K562 (cell line): ENCODE data around the gene TECPR1.

Source experiments
- E2F6 ChIP-seq, 2 experiments: IDR thresholded peaks; 2 replicates each; pipeline ENCODE4 v1.6.1; 2011; ENCODE audit warnings: borderline replicate concordance in 1 of 2, control low read depth in 1 of 2, low read depth in 1 of 2, low read length in 1 of 2, mild to moderate bottlenecking in 1 of 2, mixed read lengths in 1 of 2, moderate library complexity in 1 of 2; ENCODE audit not compliant: insufficient read depth in 1 of 2, insufficient read length in 1 of 2, poor library complexity in 1 of 2, severe bottlenecking in 1 of 2; ENCODE audit errors: extremely low read depth in 1 of 2
- PTTG1 ChIP-seq: fragments of 450-650 bp; IDR thresholded peaks from 2 replicates; pipeline ENCODE4 v1.6.1; 2016; ENCODE audit warnings: low read depth, mild to moderate bottlenecking, missing genetic modification characterization, missing compliant biosample characterization
- RFX5 ChIP-seq: IDR thresholded peaks from 2 replicates; pipeline ENCODE4 v1.6.1; 2011; ENCODE audit warnings: low read depth, mild to moderate bottlenecking, improper control_type of control experiment, low read length
- SIN3A ChIP-seq, 2 experiments: fragments of 150-350 bp in 1 of 2; IDR thresholded peaks; 2 replicates each; pipeline ENCODE4 v1.6.1; 2011 to 2016; ENCODE audit warnings: borderline replicate concordance in 2 of 2, low read depth in 2 of 2, low read length in 2 of 2, mild to moderate bottlenecking in 2 of 2, moderate library complexity in 2 of 2; ENCODE audit not compliant: control insufficient read depth in 1 of 2
- TBL1XR1 ChIP-seq, 2 experiments: IDR thresholded peaks; 2 replicates each; pipeline ENCODE4 v1.6.1; 2012; ENCODE audit warnings: improper control_type of control experiment in 2 of 2, low read length in 2 of 2, mild to moderate bottlenecking in 1 of 2

- TF ChIP-seq PTTG1 (tag) (no peak), E2F6 (IDR thresholded peaks at IDR 0.05; ENCODE audit: borderline replicate concordance in 1 of 2, extremely low read depth in 1 of 2, insufficient read depth in 1 of 2, insufficient read length in 1 of 2, low read depth in 1 of 2, low read length in 1 of 2, poor library complexity in 1 of 2, severe bottlenecking in 1 of 2) (no peak), RFX5 (no peak), TBL1XR1 (IDR thresholded peaks at IDR 0.05; ENCODE audit: low read length in 2 of 2) (no peak), SIN3A (IDR thresholded peaks at IDR 0.05; ENCODE audit: borderline replicate concordance in 2 of 2, control insufficient read depth in 1 of 2, low read depth in 2 of 2, low read length in 2 of 2) (no peak)
Observed at GRCh38 chr7:98186452-98187137, 65.4 kb downstream of the TECPR1 start.
